ENCODE data around the gene SLC24A3. TPM values are rescaled to one million over a fixed set of nuclear protein-coding genes. Genes with fewer than 3 reads are reported as not detected.

SLC24A3 gene
- total RNA-seq, 6 donors from 2014 or later: 6.3 to 10.8 (median 9.3) TPM

DNA sequence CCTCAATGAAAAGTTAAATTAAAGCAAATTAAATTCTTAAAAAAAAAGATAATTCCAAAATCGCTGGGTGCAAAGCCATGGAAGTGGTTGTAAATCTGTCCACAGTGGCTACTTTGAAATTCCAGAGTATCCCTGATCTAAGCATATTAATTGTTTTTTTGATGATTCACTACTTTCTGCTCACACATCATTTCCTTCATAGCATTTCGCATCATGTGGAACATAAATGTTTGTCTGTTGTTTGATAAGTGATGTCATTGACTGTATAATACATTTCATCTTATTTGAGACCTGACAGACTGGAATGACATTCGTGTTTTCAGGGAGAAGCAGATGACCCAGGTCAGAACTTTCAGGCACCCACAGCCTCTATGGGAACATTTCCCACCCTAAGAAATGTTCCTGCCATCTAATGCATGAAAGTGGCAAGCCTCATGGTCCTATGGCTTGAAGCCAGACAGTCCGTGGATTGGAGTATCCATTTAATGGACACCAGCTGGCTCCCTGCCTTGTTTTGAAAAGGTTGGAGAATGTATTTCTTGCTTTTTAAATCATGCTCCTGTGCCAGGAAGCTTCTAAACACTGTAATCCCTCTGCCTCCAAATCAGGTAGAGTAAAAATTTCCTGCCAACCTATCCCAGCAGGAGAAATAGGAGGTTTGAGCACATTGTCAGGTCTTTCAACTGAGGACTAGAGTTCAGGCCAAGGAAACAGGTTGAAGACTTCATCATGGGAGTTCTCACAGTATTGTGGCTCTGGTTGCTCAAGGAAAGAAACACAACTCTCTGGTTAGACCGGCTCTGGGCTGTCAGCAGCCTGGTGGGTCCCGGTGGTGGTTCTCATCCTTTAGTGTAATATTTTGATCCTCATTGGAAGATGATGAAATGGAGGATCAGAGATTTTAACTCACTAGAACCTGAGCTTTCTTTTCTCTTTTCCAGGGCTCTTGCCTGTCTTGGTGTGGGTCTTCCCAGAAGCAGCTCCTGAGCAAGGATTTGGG is 157.9 kb downstream of the SLC24A3 start:
- H3K36me3 ChIP-seq: no peaks in the 10 kb centered on the region
- no peak for TF ChIP-seq EP300 (IDR thresholded peaks at IDR 0.05)
- no peak for TF ChIP-seq POLR2A (IDR thresholded peaks at IDR 0.05)
- TF ChIP-seq, protein P1, sequence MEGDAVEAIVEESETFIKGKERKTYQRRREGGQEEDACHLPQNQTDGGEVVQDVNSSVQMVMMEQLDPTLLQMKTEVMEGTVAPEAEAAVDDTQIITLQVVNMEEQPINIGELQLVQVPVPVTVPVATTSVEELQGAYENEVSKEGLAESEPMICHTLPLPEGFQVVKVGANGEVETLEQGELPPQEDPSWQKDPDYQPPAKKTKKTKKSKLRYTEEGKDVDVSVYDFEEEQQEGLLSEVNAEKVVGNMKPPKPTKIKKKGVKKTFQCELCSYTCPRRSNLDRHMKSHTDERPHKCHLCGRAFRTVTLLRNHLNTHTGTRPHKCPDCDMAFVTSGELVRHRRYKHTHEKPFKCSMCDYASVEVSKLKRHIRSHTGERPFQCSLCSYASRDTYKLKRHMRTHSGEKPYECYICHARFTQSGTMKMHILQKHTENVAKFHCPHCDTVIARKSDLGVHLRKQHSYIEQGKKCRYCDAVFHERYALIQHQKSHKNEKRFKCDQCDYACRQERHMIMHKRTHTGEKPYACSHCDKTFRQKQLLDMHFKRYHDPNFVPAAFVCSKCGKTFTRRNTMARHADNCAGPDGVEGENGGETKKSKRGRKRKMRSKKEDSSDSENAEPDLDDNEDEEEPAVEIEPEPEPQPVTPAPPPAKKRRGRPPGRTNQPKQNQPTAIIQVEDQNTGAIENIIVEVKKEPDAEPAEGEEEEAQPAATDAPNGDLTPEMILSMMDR (IDR thresholded peaks at IDR 0.05): no peak
- TF ChIP-seq POLR2AphosphoS5 (IDR thresholded peaks at IDR 0.05): no peak
- 78 to 81% methylated on average over 6 of the region's 6 CpGs for WGBS, 2 donors
- H3K27ac ChIP-seq: no peak overlapping the region
- no peaks in the 10 kb centered on the region for H3K9me3 ChIP-seq
- H3K4me3 ChIP-seq: no peak overlapping the region
- DNase-seq: no peak
- no peak for ATAC-seq (ENCODE audit: low FRiP score in 2 of 2)
- H3K4me1 ChIP-seq: no peaks in the 10 kb centered on the region
- H3K27me3 ChIP-seq: no peaks in the 10 kb centered on the region

DNA sequence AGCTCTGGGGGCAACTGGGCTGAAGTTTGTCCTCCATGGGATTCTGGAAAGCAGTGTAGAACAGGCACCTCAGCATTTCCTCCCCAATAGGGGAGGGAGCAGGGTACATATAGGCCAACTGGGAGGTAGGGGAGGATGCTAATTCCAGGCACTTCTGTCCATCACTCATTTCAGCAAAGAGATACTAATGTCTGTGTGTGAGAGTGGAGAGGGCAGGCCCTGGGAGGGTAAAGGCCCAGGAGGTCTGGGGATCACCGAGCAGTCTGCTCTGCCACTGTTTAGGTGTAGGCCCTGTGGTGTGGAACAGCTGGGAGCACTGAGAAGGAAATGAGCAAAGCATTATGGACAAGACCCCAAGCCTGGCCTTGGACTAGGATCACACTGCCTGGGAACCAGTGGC is 158.7 kb downstream of the SLC24A3 start:
- 75 to 90% methylated on average over 1 of the region's 1 CpG for WGBS, 2 donors
- H3K9me3 ChIP-seq: no peaks in the 10 kb centered on the region
- no peak overlapping the region for H3K27ac ChIP-seq
- no peak for ATAC-seq (ENCODE audit: low FRiP score in 2 of 2)
- no peaks in the 10 kb centered on the region for H3K27me3 ChIP-seq
- no peak overlapping the region for H3K4me3 ChIP-seq
- no peaks in the 10 kb centered on the region for H3K4me1 ChIP-seq
- no peaks in the 10 kb centered on the region for H3K36me3 ChIP-seq
- DNase-seq: no peak
- TF ChIP-seq POLR2A (IDR thresholded peaks at IDR 0.05): no peak
- TF ChIP-seq POLR2AphosphoS5 (IDR thresholded peaks at IDR 0.05): no peak
- TF ChIP-seq EP300 (IDR thresholded peaks at IDR 0.05): no peak
- TF ChIP-seq, protein P1 (IDR thresholded peaks at IDR 0.05): no peak

DNA sequence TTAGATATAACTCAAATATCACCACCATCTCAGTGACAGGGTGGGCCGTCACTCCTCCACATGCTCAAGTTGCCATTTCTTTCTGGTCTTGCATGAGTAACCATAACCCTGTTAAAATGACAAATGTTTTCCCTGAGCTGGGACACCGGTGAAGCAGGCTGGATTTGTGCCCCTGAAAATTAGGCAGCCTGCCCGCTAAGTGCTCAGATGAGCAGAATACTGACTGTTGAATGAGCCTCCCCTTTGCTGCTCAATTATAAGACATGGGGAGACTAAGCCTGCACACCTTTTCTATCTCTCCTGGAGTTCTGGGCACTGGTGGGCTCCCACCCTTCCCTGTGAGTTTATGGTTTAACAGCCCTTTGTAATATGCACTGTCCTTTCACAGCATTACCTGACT is 161.8 kb downstream of the SLC24A3 start:
- WGBS, 2 donors: 89 to 98% methylated on average over 1 to 3 of the region's 3 CpGs
- Histone ChIP-seq H3K4me1 (no peaks in the 10 kb centered on the region), H3K4me3 (no peak overlapping the region), H3K36me3 (no peaks in the 10 kb centered on the region), H3K27ac (no peak overlapping the region), H3K9me3 (no peaks in the 10 kb centered on the region), H3K27me3 (no peaks in the 10 kb centered on the region)
- TF ChIP-seq POLR2A (IDR thresholded peaks at IDR 0.05): no peak
- no peak for TF ChIP-seq POLR2AphosphoS5 (IDR thresholded peaks at IDR 0.05)
- no peak for TF ChIP-seq EP300 (IDR thresholded peaks at IDR 0.05)
- TF ChIP-seq, protein P1 (IDR thresholded peaks at IDR 0.05): no peak
- DNase-seq: no peak
- no peak for ATAC-seq (ENCODE audit: low FRiP score in 2 of 2)

DNA sequence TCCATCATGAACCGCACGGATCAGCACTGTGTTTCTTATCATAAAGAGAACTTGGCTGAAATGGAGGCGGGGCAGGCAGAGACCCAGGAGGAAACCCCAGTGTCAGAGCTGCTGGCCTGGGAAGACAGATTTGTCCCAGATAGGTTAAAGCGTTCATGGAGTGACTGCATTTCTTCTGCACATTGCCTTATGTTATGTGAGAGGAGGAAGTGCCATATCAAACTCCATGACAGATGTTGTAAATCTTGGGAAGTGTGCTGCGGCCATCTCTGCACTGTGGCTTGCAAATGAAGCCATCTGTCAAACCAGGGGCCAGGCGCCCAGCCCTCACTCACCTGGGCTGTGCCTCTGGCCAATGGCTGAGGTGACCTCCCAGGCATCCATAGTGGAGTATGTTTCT is 163.0 kb downstream of the SLC24A3 start:
- DNase-seq (peak in 1 of 2 donors; percentile 21), ATAC-seq (ENCODE audit: low FRiP score in 2 of 2) (no peak)
- H3K36me3 ChIP-seq: no peaks in the 10 kb centered on the region
- H3K4me3 ChIP-seq: no peak overlapping the region
- H3K4me1 ChIP-seq: no peaks in the 10 kb centered on the region
- H3K9me3 ChIP-seq: no peaks in the 10 kb centered on the region
- no peaks in the 10 kb centered on the region for H3K27me3 ChIP-seq
- no peak for TF ChIP-seq EP300 (IDR thresholded peaks at IDR 0.05)
- TF ChIP-seq, protein P1 (IDR thresholded peaks at IDR 0.05): no peak
- H3K27ac ChIP-seq: no peak overlapping the region
- WGBS, 2 donors: 42 to 52% methylated on average over 4 to 6 of the region's 6 CpGs

Data from upper lobe of left lung (tissue), 6 donors.